IPS-NIHi11 (cell line): ENCODE results near the gene CNBP.
"Not testable (repeated sequence)": the region's sequence is repeated elsewhere in the genome, so short reads cannot be mapped to it uniquely, and the experiment has no call there.

ENCODE experiments used
- DNase-seq: peaks from one replicate; pipeline ENCODE4 v3.0.0; 2012; ENCODE audit warnings: mixed read lengths, low spot score

The CNBP gene

DNA sequence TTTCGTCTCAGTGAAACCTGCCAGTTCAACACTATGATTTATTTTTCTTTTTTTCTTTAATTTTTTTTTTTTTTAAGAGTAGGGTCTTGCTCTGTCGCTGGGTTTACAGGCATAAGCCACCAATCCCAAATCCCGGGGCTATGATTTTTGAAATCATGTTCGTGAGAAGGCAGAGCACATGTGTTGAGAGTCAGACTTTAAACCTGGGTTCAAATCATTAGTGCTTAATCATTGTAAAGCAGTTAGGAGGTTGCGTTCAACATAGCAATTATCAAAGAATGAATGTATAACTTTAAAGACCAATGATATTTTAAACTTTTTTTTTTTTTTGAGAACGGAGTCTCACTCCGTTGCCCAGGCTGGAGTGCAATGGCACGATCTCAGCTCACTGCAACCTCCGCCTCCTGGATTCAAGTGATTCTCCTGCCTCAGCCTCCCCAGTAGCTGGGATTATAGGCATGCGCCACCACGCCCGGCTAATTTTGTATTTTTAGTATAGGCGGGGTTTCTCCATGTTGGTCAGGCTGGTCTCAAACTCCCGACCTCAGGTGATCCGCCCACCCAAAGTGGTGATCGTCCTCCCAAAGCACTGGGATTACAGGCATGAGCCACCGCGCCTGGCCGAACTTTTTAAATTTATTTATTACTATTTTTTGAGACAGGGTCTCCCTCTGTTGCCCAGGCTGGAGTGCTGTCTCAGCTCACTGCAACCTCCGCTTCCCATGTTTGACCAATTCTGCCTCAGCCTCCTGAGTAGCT is 1.3 kb upstream of the CNBP start:
- DNase-seq: not testable (repeated sequence)

DNA sequence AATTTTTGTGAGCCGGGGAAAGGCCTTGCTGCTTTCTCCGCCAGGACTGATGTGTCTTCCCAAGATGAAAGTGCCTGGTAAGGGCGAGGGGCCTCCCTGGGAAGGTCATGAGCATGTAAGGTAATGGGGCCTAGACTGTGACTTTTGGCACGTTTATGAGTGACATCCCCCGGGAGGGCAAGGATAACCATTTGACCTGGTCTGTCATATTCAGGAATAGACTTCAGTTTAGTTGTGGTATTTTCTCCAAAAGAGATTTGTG is 631 bp upstream of the CNBP start:
- DNase-seq: peak; percentile 40

DNA sequence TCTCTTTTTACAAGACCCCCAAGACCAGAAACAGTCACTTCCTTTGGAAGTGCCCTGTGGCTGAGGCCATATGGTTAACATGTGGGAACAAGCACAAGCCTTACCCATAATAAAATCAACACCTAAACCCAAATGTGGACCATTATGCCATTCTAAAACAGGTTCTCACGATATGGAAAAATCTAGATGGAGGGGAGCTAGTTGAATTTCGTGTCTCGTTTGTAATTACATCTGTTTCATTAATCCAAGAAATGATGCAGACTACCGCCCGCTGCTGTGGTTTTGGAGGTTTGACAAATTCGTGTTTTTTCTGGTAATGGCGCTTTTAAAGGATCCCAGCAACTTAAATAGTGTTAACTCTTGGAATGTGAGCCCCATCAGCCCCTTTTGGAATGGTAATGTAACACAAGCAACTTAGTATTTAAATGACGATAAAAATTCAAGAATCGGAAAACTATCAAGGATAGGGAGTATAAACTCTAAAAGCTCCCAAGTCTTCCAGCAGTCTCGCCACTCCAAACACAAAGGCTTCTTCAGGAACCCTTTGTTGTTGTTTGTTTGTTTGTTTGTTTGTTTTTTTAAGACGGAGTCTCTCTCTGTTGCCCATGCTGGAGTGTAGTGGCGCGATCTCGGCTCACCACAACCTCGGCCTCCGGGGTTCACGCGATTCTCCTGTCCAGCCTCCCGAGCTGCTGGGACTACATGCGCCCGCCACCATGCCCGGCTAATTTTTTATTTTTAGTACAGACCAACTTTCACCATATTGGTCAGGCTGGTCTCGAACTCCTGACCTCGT is 1.1 kb downstream of the CNBP start:
- no peak for DNase-seq

- no peak for DNase-seq
Observed at GRCh38 chr3:129181819-129182218, 1.9 kb downstream of the CNBP start.

- no peak for DNase-seq
Observed at GRCh38 chr3:129180461-129180860, 3.2 kb downstream of the CNBP start.

DNA sequence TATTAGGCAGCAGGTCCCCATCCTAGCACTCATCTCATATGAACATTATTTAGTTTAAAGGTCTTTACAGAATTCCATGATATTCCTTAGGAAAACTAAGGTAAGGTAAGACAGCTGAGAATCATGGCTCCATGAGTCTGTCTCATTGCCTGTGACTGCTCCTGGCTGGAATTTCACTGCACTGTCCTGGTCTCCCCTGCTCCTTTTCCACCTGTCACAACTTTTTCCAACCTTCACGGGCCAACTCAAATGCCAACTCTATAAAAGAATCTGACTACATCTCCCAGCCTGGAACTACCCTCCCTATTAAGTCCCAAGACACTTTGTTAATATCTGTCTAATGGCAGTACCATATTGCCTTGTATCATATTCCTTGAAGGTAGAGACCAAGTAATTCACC is 7.6 kb downstream of the CNBP start:
- no peak for DNase-seq

- no peak for DNase-seq
Observed at GRCh38 chr3:129173725-129174124, 10.0 kb downstream of the CNBP start.

- DNase-seq: no peak
Observed at GRCh38 chr3:129173206-129173605, 10.5 kb downstream of the CNBP start.

GRCh38 chr3:129166579-129167332 is 16.9 kb downstream of the CNBP start:
- DNase-seq: no peak

GRCh38 chr3:129165594-129165993 is 18.1 kb downstream of the CNBP start:
- not testable (repeated sequence) for DNase-seq

GRCh38 chr3:129164500-129164899 is 19.2 kb downstream of the CNBP start:
- no peak for DNase-seq

GRCh38 chr3:129162729-129163579 is 20.7 kb downstream of the CNBP start:
- peak; percentile 39 for DNase-seq

DNA sequence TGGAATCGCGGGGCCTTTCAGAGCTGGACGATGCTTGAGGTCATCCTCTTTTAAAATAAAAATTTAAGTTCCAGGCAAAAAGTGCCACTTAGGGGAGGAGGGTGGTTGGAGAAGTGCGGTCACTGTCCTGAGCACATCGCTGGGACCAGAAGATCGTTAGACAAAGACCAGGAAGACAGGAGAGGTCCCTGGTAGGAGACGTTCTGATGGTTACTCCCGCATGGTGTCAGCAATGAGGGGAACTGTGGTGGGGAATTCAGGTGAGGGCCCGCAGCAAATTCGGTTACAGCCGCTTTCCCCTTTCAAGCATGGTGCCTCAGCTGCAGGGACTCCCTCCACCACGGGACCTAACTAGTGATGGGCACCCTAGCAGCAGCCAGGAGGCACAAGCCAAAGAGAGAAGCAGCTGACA is 21.8 kb downstream of the CNBP start:
- peak; percentile 19 for DNase-seq

DNA sequence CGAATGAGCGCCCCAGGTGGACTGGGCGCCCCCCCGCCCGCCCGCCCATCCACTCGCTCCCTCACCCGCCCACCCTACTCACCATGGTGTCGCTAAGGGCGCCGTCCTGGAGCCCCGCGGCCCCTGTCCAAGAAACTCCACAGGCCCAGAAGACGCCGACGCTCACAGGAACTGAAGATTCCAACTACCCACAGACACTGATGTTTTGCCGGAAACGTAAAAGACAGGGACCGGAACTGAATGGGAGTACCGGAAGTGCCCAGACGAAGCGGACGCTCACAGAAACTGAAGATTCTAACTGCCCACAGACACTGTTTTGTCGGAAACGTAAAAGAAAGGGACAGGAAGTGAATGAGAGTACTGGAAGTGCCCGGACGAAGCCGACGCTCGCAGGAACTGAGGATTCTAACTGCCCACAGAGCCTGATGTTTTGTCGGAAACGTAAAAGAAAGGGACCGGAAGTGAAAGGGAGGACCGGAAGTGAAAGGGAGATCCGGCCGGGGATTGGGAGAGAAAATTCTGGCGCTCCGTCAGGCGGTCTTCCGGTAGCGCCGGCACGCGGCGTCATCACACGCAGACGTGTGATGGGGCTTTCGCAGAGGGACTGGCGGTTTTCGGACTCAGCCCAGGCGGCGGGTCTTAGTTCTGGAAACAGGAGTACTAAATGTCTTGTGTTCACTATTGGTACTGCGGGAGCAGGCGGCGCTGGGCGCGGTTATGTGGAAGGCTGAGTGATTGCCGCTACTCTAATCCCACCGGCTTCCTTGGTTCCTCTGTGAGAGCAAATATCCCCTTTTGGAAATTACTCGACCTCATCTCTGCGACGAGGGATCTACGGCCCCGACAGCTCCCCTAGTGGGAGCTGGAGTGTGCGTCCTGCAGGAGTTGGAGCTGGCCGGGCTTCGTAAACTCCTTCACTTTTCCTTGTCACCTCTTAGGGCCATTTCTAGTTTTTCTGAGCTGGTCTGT is 22.5 kb downstream of the CNBP start, which contains the start of gene ISY1:
TSS of gene ISY1 (minus strand) at position 173 of the 969 bp plus-strand sequence. CDS start at position 85, 88 bp downstream.
- peak; percentile 97 for DNase-seq

GRCh38 chr3:129144786-129145185 is 38.9 kb downstream of the CNBP start:
- DNase-seq: no peak

DNA sequence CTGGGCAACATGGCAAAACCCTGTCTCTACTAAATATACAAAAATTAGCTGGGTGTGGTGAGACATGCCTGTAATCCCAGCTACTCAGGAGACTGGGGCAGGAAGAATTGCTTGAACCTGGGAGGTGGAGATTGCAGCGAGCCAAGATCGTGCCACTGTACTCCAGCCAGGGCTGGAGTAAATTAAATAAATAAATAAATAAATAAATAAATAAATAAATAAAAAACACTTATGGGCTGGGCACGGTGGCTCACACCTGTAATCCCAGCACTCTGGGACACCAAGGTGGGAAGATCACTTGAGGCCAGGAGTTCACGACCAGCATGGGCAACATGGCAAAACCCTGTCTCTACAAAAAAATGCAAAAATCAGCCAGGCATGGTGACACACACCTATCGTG is 42.7 kb downstream of the CNBP start:
- DNase-seq: not testable (repeated sequence)

DNA sequence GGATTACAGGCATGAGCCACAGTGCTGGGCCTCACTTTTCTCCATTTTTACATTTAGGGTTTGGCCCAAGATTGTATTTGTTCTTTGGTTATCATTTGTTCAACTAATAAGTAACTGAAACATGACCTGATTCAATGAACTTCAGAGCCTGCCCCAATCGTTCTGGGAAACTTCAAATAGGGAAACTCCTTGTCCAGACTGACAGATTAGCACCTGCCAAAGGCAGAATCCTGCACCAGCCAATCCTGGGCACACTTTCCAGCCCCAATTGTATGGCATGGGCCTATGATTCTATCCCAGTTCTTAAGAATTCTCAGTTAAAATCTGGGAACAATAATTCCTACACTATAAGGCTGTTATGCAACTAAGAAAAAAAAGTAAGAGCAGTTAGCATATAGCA is 43.8 kb downstream of the CNBP start:
- no peak for DNase-seq

- DNase-seq: not testable (repeated sequence)
Observed at GRCh38 chr3:129136275-129136674, 47.4 kb downstream of the CNBP start.

DNA sequence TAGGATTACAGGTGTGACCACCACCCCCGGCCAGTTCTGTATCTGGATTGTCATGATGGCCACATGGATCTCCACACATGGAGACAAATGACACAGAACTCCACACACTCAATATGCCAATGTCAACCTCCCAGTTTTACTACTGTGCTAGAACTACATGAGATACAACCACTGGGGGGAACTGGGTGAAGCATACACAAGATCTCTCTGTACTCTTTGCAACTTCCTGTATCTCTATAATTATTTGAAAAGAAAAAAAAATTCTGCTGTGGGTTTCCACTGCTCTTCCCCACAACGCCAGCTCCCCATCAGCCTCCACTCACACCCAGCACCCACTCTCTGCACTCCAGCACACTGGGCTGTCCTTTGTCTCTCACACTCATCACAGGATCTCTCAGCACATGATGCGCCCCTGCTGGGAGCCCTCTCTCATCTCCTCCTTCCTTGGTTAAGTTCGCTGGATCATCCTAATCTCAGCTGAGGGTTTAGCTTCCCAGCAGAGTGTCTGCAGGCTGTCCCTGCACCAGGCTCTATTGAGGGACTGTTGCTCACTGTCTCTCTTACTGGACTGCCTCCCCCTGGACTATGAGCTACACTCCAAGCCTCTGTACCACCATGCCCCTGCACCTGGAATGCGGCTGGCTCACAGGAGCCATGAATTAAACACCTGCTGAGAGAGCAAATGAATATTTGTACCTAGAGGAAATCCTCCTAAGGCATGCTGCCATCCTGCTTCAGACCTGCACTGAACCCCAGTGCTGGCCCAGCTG is 51.4 kb downstream of the CNBP start:
- no peak for DNase-seq
